Activated naive CD4-positive, alpha-beta T cell treated with anti-CD3 and anti-CD28 coated beads, Interleukin-2, amount 50 U/mL, for 16 hours (primary cell): ENCODE results near the gene KCNMA1.

Experiments used
- DNase-seq: peaks from one replicate; pipeline ENCODE4 v3.0.0-alpha.2; 2020

KCNMA1 gene

GRCh38 chr10:77386365-77386764, 251.2 kb downstream of the KCNMA1 start:
- DNase-seq, result no peak

DNA sequence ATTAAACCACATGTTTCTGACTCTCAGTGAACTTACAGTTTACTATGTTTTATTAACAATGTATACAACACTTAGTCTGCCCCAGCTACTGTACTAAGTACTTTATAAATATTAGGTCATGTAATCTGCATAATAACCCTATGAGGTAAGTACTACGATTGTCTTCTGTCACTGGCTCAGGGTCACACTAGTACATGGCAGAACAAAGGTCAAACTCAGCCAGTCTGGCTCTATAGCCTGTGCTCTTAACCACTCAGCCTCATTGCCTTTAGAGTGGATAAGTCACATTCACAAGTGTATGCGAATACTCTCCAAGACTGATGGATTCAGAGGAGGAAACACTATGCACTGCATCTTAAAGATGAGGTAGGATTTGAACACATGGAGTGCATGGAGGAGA, 252.3 kb downstream of the KCNMA1 start:
- no peak for DNase-seq

- DNase-seq, result no peak
Observed at GRCh38 chr10:77383861-77384553, 253.6 kb downstream of the KCNMA1 start.

DNA sequence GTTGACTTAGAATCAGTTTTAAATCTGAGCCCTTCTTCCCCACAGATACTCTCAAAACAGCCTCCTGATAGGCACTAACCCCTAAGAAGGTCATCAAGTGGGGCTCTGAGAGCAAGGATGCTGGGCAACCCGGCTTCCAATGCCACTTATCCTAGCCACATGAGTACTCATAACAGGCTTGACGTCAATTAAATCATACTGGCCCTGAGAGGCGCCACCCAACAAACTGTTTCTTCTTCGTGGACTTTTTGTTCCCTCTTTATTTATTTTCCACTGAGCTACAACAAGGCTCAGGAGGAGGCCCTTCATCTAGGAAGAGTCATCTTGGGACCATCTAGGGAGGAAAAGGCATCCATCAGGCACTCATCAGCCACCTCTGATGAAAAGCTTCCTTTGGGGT, 255.9 kb downstream of the KCNMA1 start:
- no peak for DNase-seq

DNA sequence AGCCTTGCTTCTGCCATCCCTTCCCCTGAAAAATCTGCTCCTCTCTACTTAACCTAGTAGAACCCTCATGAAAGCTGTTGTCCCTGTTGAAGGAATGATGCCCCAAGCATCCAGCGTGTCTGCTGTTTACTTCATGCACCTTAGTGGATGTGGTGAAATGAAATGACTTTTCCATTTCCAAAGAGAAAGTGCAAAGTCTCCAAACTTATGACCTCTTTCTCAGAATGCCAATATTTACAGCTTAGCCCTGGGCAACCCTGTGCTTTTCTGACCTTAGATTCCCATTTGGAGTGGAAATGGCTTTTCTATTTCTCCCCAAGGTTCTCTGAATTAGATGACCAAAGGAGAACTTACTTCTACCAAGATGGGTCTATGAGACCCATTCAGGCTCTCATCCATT, 256.9 kb downstream of the KCNMA1 start:
- no peak for DNase-seq

DNA sequence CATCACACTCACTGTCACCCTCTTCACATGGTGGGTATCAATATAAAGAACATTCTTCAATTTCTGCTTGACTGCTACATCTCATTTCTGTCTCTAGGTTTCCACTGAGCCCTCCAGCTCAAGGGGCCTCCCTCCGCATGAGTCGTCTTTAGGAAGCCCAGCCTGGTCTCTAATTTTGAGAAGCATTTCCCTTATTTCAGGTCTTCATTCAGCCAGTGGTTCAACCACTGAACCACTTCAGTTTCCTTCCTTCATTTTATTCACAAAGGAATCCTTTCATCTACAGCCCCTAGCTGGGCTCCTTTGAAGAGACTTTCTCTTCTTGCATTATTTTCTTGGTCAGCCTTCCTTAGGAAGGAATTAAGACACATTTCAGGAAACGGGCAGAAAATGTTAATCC, 257.4 kb downstream of the KCNMA1 start:
- no peak for DNase-seq

DNA sequence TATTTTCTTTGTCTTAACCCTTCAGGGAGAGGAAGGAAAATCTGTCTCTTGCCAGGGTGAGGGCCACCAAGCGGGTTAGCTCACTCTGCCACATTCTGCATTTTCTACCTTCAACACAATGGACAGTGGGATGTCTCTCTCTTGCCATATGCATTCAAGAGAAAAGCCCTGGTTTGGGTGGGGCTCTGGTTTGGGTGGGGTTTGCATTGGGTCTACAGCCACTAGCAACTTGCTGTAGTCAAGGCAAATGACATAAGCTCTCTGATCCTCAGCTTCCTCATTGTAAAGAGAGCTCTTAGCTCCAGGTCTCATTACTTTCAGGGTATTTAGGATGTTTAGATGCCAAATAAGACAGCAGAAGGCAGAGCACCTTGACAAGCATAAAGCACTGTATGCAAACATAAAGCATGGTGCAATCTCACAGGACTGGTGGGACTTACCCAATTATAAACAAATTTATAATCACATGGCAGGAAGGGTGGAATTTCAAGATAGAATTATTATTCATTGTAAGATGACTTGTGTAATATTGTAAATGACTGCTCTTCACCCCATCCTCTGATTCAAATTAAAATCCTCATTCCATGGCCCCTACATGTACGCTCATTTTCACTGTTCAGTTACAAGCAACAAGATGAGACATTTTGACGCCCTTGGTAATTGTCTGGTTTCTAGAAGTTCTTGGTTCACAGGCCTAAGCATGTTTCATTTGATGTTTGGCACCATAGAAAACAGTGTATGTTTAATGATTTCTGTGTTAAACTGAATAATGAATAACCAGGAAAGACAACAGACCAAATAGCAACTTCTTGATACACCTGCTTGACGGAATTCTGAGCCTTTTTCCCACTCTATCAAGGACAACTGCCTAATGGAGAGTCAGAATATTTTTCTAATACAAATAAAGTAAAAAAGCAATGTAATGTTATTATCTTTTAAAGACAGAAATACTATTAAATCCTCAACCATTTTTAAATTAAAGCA, 258.9 kb downstream of the KCNMA1 start:
- DNase-seq, result no peak

DNA sequence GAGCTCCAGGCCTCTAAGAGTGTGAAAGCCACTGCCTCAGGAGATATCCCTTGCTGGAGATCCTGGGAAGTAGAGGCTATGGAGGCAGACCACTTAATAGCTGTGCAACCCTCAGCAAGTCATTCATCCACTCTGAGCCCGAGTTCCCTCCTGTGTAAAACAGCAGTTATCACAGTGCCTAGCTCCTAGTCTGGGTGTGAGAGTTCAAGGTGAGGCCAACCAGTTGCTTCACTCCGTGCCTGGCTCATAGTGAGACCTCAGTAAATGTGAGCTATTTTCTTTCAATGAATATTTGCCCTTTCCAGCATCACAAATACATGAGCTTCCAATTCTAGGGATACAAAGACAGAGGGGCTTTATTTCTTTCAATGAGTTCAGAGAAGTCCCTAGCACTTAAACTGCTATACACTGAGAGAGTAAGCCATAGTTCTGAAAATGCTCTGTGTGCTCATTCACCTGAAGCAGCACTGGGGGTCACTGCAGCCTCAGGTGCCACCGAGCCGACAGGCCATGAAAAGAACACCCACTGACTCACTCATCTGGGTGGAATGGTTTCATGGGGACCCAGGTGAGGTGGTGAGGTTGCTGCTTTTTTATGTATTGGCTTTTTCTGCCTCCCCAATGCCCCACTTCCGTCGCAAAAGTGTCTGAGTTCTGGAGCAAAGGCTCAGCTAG, 259.8 kb downstream of the KCNMA1 start:
- no peak for DNase-seq

DNA sequence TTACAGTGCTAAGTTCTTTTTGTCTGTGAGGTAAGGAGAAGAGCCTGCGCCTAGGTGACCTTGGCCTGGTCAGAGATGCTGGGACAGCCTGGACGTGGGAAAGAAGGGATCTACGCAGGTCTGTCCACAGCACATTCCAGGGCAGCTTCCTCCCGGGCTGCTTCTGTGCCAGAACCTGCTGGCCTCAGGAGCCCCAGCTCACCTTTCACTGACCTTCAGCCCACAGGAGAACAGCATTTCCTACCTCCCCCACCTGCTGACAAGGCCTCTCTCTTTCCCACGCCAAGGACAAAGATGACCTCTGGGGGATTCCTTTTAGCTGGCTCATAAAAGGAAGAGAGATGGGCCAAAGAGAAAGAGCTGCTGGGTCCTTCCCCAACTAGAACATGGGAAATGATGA, 260.6 kb downstream of the KCNMA1 start:
- DNase-seq, result no peak

DNA sequence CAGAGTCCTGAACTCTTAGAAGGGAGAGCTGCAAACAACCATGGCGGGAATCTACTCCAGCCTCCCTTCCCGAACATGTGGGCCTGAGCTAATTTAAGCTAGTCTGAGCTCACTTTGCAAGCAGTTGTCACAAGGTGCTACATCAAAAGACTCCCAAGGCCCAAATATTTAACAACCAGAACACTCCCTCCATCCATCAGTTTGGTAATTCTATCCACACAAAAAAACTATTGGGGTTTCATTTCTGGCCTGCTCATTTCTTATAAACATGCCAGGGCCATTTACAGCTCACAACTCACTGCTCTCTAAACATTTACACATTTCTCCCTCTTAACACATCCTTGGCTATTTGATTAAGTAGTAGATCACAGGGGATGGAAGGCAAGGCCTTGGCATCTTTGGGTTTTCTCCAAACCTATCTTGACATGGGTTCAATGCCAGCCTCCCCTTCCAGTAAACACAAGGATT, 263.4 kb downstream of the KCNMA1 start:
- DNase-seq, result no peak

GRCh38 chr10:77371848-77372799, 265.5 kb downstream of the KCNMA1 start:
- DNase-seq, result no peak

GRCh38 chr10:77371421-77371820, 266.2 kb downstream of the KCNMA1 start:
- DNase-seq, result no peak

GRCh38 chr10:77368006-77368405, 269.6 kb downstream of the KCNMA1 start:
- no peak for DNase-seq

GRCh38 chr10:77363210-77363609, 274.4 kb downstream of the KCNMA1 start:
- no peak for DNase-seq

- DNase-seq, result no peak
Observed at GRCh38 chr10:77361831-77362230, 275.8 kb downstream of the KCNMA1 start.

DNA sequence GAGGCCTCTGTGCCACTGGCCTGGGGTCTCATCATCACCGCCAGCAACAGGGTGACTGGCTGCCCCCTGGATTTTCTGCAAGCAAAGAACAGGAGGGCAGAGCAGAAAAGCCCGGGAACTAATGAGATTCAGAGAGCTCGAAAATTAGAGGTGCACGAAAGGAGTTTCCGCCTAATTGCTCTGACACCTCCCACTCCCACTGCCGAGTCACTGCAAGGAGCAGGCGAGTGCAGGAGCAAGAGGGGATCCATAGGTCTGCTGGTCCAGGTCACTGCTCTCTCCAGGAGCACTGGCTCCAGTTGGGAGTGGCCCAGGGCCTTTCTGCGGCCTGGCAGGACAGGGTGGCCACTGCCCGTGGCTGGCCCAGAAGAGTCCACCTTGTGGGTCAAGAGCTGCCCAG, 276.2 kb downstream of the KCNMA1 start:
- no peak for DNase-seq

DNA sequence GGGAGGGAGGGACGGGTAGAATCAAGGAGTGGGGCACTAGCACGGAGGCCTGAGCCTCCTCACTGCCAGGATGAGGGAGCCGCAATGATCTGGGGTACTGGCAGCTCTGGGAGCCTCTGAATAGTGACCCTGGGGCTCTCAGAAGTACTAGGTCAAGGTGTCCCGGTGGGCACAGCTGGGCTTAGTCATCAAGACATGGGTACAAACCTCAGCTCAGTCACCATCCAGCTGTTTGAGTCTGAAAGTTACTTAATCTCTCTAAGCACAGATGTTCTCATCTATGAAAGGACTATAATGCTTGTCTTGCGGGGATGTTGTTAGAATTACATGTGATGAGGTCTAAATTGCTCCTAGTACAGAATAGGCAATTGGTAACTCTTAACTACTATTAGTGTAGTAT, 276.8 kb downstream of the KCNMA1 start:
- no peak for DNase-seq

GRCh38 chr10:77359950-77360520, 277.6 kb downstream of the KCNMA1 start:
- no peak for DNase-seq

- no peak for DNase-seq
Observed at GRCh38 chr10:77359287-77359691, 278.3 kb downstream of the KCNMA1 start.

DNA sequence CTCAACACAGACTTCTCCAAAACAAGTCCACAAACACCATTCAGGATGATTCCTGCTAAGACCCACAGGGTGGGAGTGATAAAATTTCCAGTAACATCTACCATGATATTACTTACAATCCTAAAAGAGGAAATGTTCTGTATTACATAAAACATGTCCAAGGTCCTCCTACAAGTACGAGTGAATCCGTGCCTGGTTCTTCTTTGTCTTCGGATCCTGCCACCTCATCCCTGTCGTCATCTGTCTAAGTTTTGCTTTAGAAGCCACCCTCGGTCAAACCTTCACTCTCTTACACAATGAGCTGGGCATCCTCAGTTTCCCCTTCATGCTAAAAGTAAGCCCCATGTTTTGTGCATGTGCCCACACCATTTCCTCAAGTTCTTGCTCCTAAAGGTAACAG, 279.0 kb downstream of the KCNMA1 start:
- no peak for DNase-seq

DNA sequence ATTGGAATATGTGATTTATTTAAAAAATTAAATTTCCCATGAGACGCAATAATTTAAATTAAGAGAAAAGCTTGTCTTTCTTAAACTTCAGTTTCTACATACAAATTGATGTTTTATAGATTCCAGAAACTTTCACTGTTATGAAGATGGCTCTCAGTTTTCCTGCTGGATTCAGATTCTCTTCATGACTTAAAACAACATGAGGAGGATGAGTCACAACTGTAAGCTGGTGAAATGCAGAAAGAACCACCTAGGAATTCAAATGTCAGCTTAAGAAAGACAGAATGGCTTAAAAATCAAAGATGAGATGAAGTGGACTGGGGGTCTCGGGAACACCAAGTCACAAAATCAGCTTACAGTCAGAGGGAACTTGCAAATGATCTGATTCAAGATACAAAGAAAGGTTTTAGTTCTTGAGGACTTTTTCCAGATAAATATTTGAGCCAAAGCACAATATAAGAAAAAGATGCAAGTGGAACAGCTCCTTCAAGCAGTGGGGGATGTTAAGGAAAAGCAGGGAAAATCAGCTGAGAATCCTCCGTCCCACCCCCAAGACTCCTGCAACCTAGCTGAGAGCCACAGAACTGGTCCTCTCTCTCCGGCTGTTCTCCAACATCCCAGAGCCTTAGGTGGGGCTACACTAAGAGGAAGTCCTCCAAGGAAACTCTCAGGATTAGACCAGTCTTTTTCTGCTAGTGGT, 279.8 kb downstream of the KCNMA1 start:
- DNase-seq, result no peak
